Body of pancreas (tissue), 4 donors: Measurements from ENCODE around the gene ANKS1B.

Source experiments
- POLR2A ChIP-seq, 3 donors: fragments of 450-650 bp; IDR thresholded peaks; one replicate each; pipeline ENCODE4 v1.6.1; 2016; ENCODE audit warnings: antibody characterized with exemption in 3 of 3, mild to moderate bottlenecking in 2 of 3
- TF ChIP-seq, protein P1 (sequence below), 7 experiments: fragments of 450-650 bp in 4 of 7; fragments of 200-600 bp in 3 of 7; sonication (generic) in 3 of 7; IDR thresholded peaks; one replicate each; pipeline ENCODE4 v1.5.1; 2016 to 2019; ENCODE audit warnings: antibody characterized with exemption in 7 of 7

DNA sequence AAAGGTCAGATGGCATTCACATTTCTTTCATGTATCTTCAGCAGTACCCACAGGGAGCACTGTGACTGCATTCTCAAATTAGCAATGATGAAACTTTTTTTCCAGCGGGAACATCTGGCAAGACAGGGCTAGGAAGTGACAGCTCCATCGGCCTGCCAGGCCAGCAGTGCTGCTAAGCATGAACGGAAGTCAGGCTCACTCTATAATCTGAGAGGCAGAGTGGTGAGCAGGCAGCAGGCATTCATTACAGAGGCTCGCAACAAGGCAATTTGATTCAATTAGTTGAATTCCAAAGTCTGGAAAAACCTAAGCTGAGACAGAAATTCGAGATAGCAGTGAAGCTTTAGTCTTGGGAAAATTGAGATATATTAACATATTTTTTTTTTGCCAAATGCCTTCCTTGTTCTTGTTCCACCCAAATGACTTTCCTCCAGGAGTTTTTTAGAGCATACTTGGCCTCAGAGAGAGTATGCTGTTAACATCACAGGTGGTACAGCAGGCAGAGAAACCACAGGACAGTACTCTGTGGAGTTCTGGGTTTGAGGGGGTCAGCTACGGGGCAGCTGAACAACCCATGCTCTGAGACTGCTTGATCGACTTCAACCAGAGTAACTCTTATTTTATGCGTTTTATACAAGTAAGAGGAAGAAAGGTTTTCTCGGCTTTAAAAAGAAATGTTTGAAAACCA, 924.8 kb downstream of the ANKS1B start:
- TF ChIP-seq, protein P1, sequence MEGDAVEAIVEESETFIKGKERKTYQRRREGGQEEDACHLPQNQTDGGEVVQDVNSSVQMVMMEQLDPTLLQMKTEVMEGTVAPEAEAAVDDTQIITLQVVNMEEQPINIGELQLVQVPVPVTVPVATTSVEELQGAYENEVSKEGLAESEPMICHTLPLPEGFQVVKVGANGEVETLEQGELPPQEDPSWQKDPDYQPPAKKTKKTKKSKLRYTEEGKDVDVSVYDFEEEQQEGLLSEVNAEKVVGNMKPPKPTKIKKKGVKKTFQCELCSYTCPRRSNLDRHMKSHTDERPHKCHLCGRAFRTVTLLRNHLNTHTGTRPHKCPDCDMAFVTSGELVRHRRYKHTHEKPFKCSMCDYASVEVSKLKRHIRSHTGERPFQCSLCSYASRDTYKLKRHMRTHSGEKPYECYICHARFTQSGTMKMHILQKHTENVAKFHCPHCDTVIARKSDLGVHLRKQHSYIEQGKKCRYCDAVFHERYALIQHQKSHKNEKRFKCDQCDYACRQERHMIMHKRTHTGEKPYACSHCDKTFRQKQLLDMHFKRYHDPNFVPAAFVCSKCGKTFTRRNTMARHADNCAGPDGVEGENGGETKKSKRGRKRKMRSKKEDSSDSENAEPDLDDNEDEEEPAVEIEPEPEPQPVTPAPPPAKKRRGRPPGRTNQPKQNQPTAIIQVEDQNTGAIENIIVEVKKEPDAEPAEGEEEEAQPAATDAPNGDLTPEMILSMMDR (IDR thresholded peaks at IDR 0.05), result no peak
- no peak for TF ChIP-seq POLR2A (IDR thresholded peaks at IDR 0.05)
